Mesothelial cell of epicardium (in vitro differentiated cells): ENCODE measurements around the gene AARS2. TPM values are rescaled to one million over a fixed set of nuclear protein-coding genes. Genes with fewer than 3 reads are reported as not detected.

ENCODE experiments used
- DNase-seq, 2 experiments: peaks; one replicate each; pipeline ENCODE4 v3.0.0; 2021; ENCODE audit warnings: low spot score in 2 of 2; ENCODE audit not compliant: unreplicated experiment in 2 of 2
- H3K27ac Mint-ChIP-seq: 2 replicates; pipeline ENCODE4 v1.8.0; 2021; ENCODE audit warnings: mixed read lengths
- H3K27me3 Mint-ChIP-seq: 2 replicates; pipeline ENCODE4 v1.8.0; 2021; ENCODE audit warnings: low read depth, mixed read lengths
- H3K36me3 Mint-ChIP-seq: 2 replicates; pipeline ENCODE4 v1.8.0; 2021; ENCODE audit warnings: mixed read lengths
- H3K4me1 Mint-ChIP-seq: 2 replicates; pipeline ENCODE4 v1.8.0; 2021; ENCODE audit warnings: mixed read lengths
- H3K4me3 Mint-ChIP-seq: 2 replicates; pipeline ENCODE4 v1.8.0; 2021; ENCODE audit warnings: mild to moderate bottlenecking, moderate library complexity, mixed read lengths
- H3K9me3 Mint-ChIP-seq: 2 replicates; pipeline ENCODE4 v1.8.0; 2021; ENCODE audit warnings: mixed read lengths
- total RNA-seq: library from RNA; stranded (reverse); gene quantifications from 3 replicates; pipeline ENCODE4 v1.2.1, GENCODE V29; 2021
- TF ChIP-seq, protein P1 (sequence below): fragments of 200-600 bp; sonication (generic); IDR thresholded peaks from one replicate; pipeline ENCODE4 v1.5.0; 2021; ENCODE audit warnings: antibody characterized with exemption; ENCODE audit not compliant: unreplicated experiment

The AARS2 gene
- total RNA-seq, 1 donor from 2014 or later = 33.4 TPM

- H3K4me3 Mint-ChIP-seq = no peak overlapping the region
- no peaks in the 10 kb centered on the region for H3K36me3 Mint-ChIP-seq
Observed at GRCh38 chr6:44276667-44277640, 36.2 kb downstream of the AARS2 start.

DNA sequence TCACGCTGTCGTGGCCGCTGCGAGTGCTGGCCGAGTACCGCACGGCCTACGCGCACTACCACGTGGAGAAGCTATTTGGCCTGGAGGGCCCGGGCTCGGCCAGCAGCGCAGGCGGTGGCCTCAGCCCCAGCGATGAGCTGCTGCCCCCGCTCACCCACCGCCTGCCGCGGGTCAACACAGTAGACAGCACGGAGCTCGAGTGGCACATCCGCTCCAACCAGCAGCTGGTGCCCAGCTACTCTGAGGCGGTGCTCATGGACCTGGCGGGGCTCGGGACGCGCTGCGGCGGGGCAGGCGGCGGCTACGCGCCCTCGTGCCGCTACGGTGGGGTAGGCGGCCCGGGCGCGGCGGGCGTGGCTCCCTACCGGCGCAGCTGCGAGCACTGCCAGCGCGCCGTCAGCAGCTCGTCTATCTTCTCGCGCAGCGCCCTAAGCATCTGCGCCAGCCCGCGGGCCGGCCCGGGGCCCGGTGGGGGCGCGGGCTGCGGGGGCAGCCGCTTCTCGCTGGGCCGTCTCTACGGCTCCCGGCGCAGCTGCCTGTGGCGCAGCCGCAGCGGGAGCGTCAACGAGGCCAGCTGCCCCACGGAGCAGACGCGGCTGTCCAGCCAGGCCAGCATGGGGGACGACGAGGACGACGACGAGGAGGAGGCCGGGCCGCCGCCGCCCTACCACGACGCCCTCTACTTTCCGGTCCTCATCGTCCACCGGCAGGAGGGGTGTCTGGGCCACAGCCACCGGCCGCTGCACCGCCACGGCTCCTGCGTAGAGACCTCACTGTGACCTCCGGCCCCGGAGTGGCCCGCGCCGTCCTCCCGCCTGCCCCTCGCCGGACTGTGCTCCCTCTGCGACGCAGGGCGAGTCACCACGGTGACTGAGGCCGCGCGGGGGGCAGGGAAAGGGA is 37.1 kb downstream of the AARS2 start:
- H3K4me3 Mint-ChIP-seq = no peak overlapping the region
- no peak for DNase-seq
- H3K27ac Mint-ChIP-seq = no peak overlapping the region
- TF ChIP-seq, protein P1, sequence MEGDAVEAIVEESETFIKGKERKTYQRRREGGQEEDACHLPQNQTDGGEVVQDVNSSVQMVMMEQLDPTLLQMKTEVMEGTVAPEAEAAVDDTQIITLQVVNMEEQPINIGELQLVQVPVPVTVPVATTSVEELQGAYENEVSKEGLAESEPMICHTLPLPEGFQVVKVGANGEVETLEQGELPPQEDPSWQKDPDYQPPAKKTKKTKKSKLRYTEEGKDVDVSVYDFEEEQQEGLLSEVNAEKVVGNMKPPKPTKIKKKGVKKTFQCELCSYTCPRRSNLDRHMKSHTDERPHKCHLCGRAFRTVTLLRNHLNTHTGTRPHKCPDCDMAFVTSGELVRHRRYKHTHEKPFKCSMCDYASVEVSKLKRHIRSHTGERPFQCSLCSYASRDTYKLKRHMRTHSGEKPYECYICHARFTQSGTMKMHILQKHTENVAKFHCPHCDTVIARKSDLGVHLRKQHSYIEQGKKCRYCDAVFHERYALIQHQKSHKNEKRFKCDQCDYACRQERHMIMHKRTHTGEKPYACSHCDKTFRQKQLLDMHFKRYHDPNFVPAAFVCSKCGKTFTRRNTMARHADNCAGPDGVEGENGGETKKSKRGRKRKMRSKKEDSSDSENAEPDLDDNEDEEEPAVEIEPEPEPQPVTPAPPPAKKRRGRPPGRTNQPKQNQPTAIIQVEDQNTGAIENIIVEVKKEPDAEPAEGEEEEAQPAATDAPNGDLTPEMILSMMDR = no peak
- peaks cover 75% of the 10 kb centered on the region for H3K27me3 Mint-ChIP-seq
- no peaks in the 10 kb centered on the region for H3K9me3 Mint-ChIP-seq
- H3K36me3 Mint-ChIP-seq = no peaks in the 10 kb centered on the region
- H3K4me1 Mint-ChIP-seq = no peaks in the 10 kb centered on the region

More at GRCh38 chr6:44276667-44277640, 36.2 kb downstream of the AARS2 start:
- no peak for DNase-seq
- Mint-ChIP-seq H3K4me1 (no peaks in the 10 kb centered on the region), H3K27ac (no peak overlapping the region), H3K9me3 (no peaks in the 10 kb centered on the region), H3K27me3 (peaks cover 69% of the 10 kb centered on the region)
- TF ChIP-seq, protein P1 = no peak

GRCh38 chr6:44275271-44275748 is 37.8 kb downstream of the AARS2 start:
- Mint-ChIP-seq H3K36me3 (no peaks in the 10 kb centered on the region), H3K4me3 (no peak overlapping the region), H3K27me3 (peaks cover 69% of the 10 kb centered on the region), H3K4me1 (no peaks in the 10 kb centered on the region), H3K9me3 (no peaks in the 10 kb centered on the region), H3K27ac (no peak overlapping the region)
- no peak for DNase-seq
- TF ChIP-seq, protein P1 = no peak

DNA sequence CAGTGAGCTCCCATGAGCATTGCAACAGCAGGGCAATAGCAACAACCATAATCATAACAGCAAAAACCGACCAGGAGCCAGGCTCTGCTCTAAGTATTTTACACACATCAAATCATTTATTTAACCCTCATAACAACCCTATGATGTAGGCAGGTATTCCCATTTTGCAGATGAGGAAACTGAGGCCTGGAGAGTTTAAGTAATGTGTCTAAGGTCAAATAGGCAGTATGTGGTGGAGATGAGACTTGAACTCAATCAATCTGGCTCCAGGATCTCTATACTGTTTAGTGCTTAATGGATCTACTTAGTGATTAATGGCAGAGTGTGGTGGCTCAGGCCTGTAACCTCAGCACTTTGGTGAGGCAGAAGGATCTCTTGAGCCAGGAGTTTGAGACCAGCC is 39.5 kb downstream of the AARS2 start:
- Mint-ChIP-seq H3K4me1 (peaks cover 3% of the 10 kb centered on the region), H3K36me3 (no peaks in the 10 kb centered on the region), H3K27ac (no peak overlapping the region), H3K9me3 (no peaks in the 10 kb centered on the region), H3K27me3 (peaks cover 69% of the 10 kb centered on the region), H3K4me3 (no peak overlapping the region)
- TF ChIP-seq, protein P1 = no peak
- no peak for DNase-seq

GRCh38 chr6:44272999-44273566 is 40.1 kb downstream of the AARS2 start:
- DNase-seq = no peak
- H3K27ac Mint-ChIP-seq = no peak overlapping the region
- peaks cover 69% of the 10 kb centered on the region for H3K27me3 Mint-ChIP-seq
- TF ChIP-seq, protein P1 = no peak
- H3K9me3 Mint-ChIP-seq = no peaks in the 10 kb centered on the region
- H3K36me3 Mint-ChIP-seq = no peaks in the 10 kb centered on the region
- peaks cover 3% of the 10 kb centered on the region for H3K4me1 Mint-ChIP-seq
- no peak overlapping the region for H3K4me3 Mint-ChIP-seq
